ENCODE results near the gene DYRK1B.

- TF ChIP-seq CTCF (IDR thresholded peaks at IDR 0.05) = peak; percentile 83 to 90 (median 84)
- no peak for TF ChIP-seq POLR2A (IDR thresholded peaks at IDR 0.05)
Observed at GRCh38 chr19:39792999-39793546, 40.9 kb downstream of the DYRK1B start.

All from uterus (tissue), 2 donors.